ENCODE data around the gene SNAPC4.
A peak's percentile ranks its signal among the peaks of the same experiment; 100 is the strongest.
"Not testable (repeated sequence)": the region's sequence is repeated elsewhere in the genome, so short reads cannot be mapped to it uniquely, and the experiment has no call there.

The SNAPC4 gene

DNA sequence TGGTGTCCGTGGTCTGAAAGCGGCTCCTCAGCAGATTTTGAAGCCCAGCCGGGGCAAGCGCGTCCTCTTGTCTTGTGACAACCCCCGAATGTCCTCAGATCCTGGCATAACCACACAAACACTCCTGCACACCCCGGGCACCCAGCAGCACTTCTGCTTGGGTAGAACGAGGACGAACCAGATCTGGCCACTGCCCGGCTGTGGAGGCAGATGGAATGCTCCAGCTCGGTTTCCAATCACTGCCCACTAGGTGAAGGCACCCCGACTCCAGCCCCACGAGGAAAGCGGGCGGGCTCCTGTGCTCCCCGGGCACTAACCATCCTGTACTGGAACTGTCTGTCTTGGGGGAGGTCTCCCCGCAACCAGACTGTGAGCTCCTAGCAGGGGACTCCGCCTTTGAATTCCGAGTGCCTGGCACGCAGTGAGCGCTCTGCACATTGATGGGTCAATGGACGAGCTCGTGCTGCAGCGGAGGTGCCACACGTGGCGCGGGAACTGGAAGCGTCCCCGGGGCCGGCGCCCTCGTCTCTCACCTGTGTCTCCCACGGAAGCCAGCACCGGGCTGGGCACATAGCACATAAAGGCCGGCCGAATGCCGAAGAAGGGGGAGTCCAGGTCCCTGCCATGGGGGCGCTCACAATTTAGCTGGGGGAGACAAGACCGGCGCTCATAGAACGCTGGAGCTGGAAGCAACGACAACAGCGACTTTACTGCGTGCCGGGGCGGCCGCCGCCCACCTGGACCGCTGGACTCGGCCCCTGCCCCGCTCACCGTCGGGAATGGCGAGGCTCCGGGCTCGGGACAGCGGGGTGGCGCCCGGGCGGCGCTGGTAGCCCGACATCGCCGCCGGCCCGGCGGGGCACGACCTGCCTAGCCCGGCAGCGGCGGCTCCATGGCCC, 9.8 kb upstream of the SNAPC4 start:
- Mint-ChIP-seq H3K4me1 (peaks cover 38% of the 10 kb centered on the region), H3K27ac (peak overlapping the region; percentile 69), H3K27me3 (ENCODE audit: low read depth, poor library complexity) (peaks cover 5% of the 10 kb centered on the region), H3K9me3 (no peaks in the 10 kb centered on the region), H3K36me3 (ENCODE audit: low read depth) (peaks cover 47% of the 10 kb centered on the region), H3K4me3 (peak overlapping the region; percentile 97)
- TF ChIP-seq CTCF (IDR thresholded peaks at IDR 0.05): no peak
- DNase-seq: peak; percentile 36

DNA sequence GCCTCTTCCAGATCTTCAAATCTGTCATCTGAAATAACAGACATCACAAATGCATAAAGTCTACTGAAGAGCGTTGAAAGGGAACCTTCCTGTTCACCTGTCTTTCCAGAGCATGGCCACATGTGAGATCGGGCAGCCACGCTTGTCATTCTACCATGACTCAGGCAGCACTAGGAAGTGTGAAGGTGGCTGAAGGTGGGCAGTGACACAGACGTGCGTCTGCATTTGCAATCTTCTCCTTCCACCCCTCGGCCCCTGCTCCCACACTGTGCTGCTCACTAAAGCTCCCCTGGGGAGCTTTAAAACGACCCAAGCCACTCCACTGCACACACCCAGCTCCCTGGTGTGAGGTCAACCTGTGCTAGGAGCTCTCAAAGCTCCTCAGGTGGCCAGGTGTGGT, 7.9 kb upstream of the SNAPC4 start:
- Mint-ChIP-seq H3K27me3 (ENCODE audit: low read depth, poor library complexity) (peaks cover 5% of the 10 kb centered on the region), H3K27ac (peak overlapping the region; percentile 25), H3K9me3 (no peaks in the 10 kb centered on the region), H3K36me3 (ENCODE audit: low read depth) (peaks cover 37% of the 10 kb centered on the region), H3K4me1 (peaks cover 38% of the 10 kb centered on the region), H3K4me3 (peak overlapping the region; percentile 23)
- DNase-seq: no peak
- no peak for TF ChIP-seq CTCF (IDR thresholded peaks at IDR 0.05)

- H3K9me3 Mint-ChIP-seq; DNase-seq; H3K27me3 Mint-ChIP-seq (ENCODE audit: low read depth, poor library complexity); H3K4me3 Mint-ChIP-seq: not testable (repeated sequence)
- Mint-ChIP-seq H3K4me1 (peaks cover 35% of the 10 kb centered on the region), H3K27ac (peak overlapping the region; percentile 61), H3K36me3 (ENCODE audit: low read depth) (peaks cover 39% of the 10 kb centered on the region)
Measured at GRCh38 chr9:136407061-136407460, 7.1 kb upstream of the SNAPC4 start.

- H3K27me3 Mint-ChIP-seq (ENCODE audit: low read depth, poor library complexity); H3K4me3 Mint-ChIP-seq; H3K27ac Mint-ChIP-seq; H3K9me3 Mint-ChIP-seq; DNase-seq: not testable (repeated sequence)
- peaks cover 24% of the 10 kb centered on the region for H3K4me1 Mint-ChIP-seq
- peaks cover 43% of the 10 kb centered on the region for H3K36me3 Mint-ChIP-seq (ENCODE audit: low read depth)
Measured at GRCh38 chr9:136405904-136406303, 5.9 kb upstream of the SNAPC4 start.

- H3K9me3 Mint-ChIP-seq: no peaks in the 10 kb centered on the region
- H3K36me3 Mint-ChIP-seq (ENCODE audit: low read depth): peaks cover 43% of the 10 kb centered on the region
- peaks cover 5% of the 10 kb centered on the region for H3K27me3 Mint-ChIP-seq (ENCODE audit: low read depth, poor library complexity)
- no peak for TF ChIP-seq CTCF (IDR thresholded peaks at IDR 0.05)
- H3K27ac Mint-ChIP-seq: no peak overlapping the region
- H3K4me1 Mint-ChIP-seq: peaks cover 23% of the 10 kb centered on the region
- no peak overlapping the region for H3K4me3 Mint-ChIP-seq
- no peak for DNase-seq
Measured at GRCh38 chr9:136405481-136405880, 5.5 kb upstream of the SNAPC4 start.

DNA sequence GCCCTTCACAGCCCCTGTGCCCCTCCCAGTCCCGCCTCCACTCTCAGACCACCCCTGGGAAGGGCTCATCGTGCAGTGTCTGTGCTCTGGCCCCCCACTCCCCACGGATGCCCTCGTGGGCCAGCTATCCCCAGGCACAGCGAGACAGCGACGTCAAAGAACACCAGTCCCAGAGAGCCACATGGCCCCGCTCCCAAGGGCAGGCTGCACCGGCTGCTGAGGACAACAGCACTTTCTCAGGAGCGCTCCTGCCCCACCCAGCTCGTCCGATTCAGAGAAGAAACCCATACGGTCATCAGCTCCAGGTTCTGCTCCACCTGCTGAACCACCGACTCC, 4.8 kb upstream of the SNAPC4 start:
- peaks cover 43% of the 10 kb centered on the region for H3K36me3 Mint-ChIP-seq (ENCODE audit: low read depth)
- no peak for DNase-seq

More for the DNA sequence above, 4.8 kb upstream of the SNAPC4 start:
- H3K27me3 Mint-ChIP-seq (ENCODE audit: low read depth, poor library complexity): peaks cover 5% of the 10 kb centered on the region
- TF ChIP-seq CTCF (IDR thresholded peaks at IDR 0.05): no peak
- no peak overlapping the region for H3K4me3 Mint-ChIP-seq
- H3K4me1 Mint-ChIP-seq: peaks cover 21% of the 10 kb centered on the region
- peak overlapping the region; percentile 94 for H3K27ac Mint-ChIP-seq
- H3K9me3 Mint-ChIP-seq: no peaks in the 10 kb centered on the region
